ENCODE measurements around the gene ZNF783.
A peak's percentile ranks its signal among the peaks of the same experiment; 100 is the strongest.

ZNF783 gene

GRCh38 chr7:149218469-149219420, 43.3 kb upstream of the ZNF783 start:
- peaks cover 81% of the 10 kb centered on the region in 2 experiments for H3K36me3 ChIP-seq (ENCODE audit: control insufficient read depth in 1 of 2, insufficient read depth in 2 of 2, low read depth in 1 of 2, low read length in 2 of 2)
- H3K18ac ChIP-seq (ENCODE audit: low read depth in 1 of 2, low read length in 2 of 2) = no peak overlapping the region
- no peak overlapping the region for H3K4ac ChIP-seq (ENCODE audit: low read depth in 1 of 2, low read length in 2 of 2)
- no peak overlapping the region for H3K9ac ChIP-seq (ENCODE audit: low read length)
- H2BK5ac ChIP-seq (ENCODE audit: low read depth, low read length, poor library complexity, severe bottlenecking) = no peak overlapping the region
- H3K27me3 ChIP-seq (ENCODE audit: control insufficient read depth in 1 of 2, insufficient read depth in 1 of 2, low read length in 2 of 2) = no peaks in the 10 kb centered on the region
- 83% methylated on average over 10 of the region's 10 CpGs for WGBS
- no peak overlapping the region for H3K23ac ChIP-seq (ENCODE audit: low read length in 2 of 2)
- H2AFZ ChIP-seq (ENCODE audit: low read depth, low read length) = no peak overlapping the region
- H2BK15ac ChIP-seq (ENCODE audit: low read depth, poor library complexity, severe bottlenecking) = no peak overlapping the region
- H2AK5ac ChIP-seq (ENCODE audit: low read length, severe bottlenecking) = no peak overlapping the region
- no peak overlapping the region for H4K91ac ChIP-seq (ENCODE audit: low read length)
- H4K8ac ChIP-seq (ENCODE audit: low read length) = no peak overlapping the region
- no peak overlapping the region for H2BK120ac ChIP-seq (ENCODE audit: low read depth, low read length)
- DNase-seq = no peak
- H3K27ac ChIP-seq (ENCODE audit: low read length, poor library complexity, severe bottlenecking) = no peak overlapping the region
- H3K14ac ChIP-seq (ENCODE audit: low read length in 2 of 2) = no peak overlapping the region
- peaks cover 36% of the 10 kb centered on the region for H3K79me1 ChIP-seq (replicated peaks; ENCODE audit: low read length, poor library complexity, severe bottlenecking)
- H3K9me3 ChIP-seq (ENCODE audit: control insufficient read depth, low read length) = no peaks in the 10 kb centered on the region
- peaks cover 11% of the 10 kb centered on the region for H3K4me1 ChIP-seq (ENCODE audit: control insufficient read depth, insufficient read depth, low read depth, low read length)
- no peak overlapping the region for H3K4me2 ChIP-seq (ENCODE audit: low read length, poor library complexity, severe bottlenecking)
- H2BK12ac ChIP-seq (ENCODE audit: low read length in 2 of 2) = no peak overlapping the region
- H3K4me3 ChIP-seq (ENCODE audit: insufficient read depth in 1 of 2, low read depth in 1 of 2, low read length in 2 of 2) = no peak overlapping the region

DNA sequence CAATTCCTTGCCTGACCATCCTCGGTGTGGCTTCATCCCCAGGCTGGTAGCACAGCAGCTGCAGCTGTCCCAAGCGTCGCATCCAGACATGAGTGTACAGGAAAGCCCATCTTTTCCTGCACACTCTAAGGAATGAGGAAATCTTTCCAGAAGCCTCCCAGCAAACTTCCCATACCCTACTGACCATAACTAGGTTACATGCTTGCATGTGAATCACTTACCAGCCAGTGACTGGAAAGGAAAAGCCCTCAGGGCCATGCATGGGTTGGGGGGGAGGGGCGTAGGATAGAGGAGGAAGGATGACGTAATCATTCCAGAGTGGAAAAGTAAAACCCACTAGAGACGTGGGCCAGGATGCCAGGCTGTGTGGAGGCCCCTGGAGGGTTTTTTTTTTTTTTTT, 41.5 kb upstream of the ZNF783 start:
- Histone ChIP-seq H2BK12ac (ENCODE audit: low read length in 2 of 2) (no peak overlapping the region), H3K27me3 (ENCODE audit: control insufficient read depth in 1 of 2, insufficient read depth in 1 of 2, low read length in 2 of 2) (no peaks in the 10 kb centered on the region), H2BK5ac (ENCODE audit: low read depth, low read length, poor library complexity, severe bottlenecking) (no peak overlapping the region), H2AFZ (ENCODE audit: low read depth, low read length) (no peak overlapping the region), H3K4me3 (ENCODE audit: insufficient read depth in 1 of 2, low read depth in 1 of 2, low read length in 2 of 2) (no peak overlapping the region), H3K14ac (ENCODE audit: low read length in 2 of 2) (no peak overlapping the region), H3K4ac (ENCODE audit: low read depth in 1 of 2, low read length in 2 of 2) (no peak overlapping the region), H3K9me3 (ENCODE audit: control insufficient read depth, low read length) (no peaks in the 10 kb centered on the region), H3K27ac (ENCODE audit: low read length, poor library complexity, severe bottlenecking) (peak overlapping the region; percentile 39), H2BK120ac (ENCODE audit: low read depth, low read length) (no peak overlapping the region), H4K8ac (ENCODE audit: low read length) (no peak overlapping the region), H3K18ac (ENCODE audit: low read depth in 1 of 2, low read length in 2 of 2) (no peak overlapping the region), H3K36me3 (ENCODE audit: control insufficient read depth in 1 of 2, insufficient read depth in 2 of 2, low read depth in 1 of 2, low read length in 2 of 2) (peaks cover 78 to 81% of the 10 kb centered on the region in 2 experiments), H3K4me1 (ENCODE audit: control insufficient read depth, insufficient read depth, low read depth, low read length) (peaks cover 11% of the 10 kb centered on the region), H4K91ac (ENCODE audit: low read length) (no peak overlapping the region), H3K79me1 (replicated peaks; ENCODE audit: low read length, poor library complexity, severe bottlenecking) (peaks cover 41% of the 10 kb centered on the region), H2BK15ac (ENCODE audit: low read depth, poor library complexity, severe bottlenecking) (no peak overlapping the region), H2AK5ac (ENCODE audit: low read length, severe bottlenecking) (no peak overlapping the region), H3K9ac (ENCODE audit: low read length) (no peak overlapping the region), H3K23ac (ENCODE audit: low read length in 2 of 2) (no peak overlapping the region), H3K4me2 (ENCODE audit: low read length, poor library complexity, severe bottlenecking) (no peak overlapping the region)
- WGBS = 66% methylated on average over 6 of the region's 6 CpGs
- peak; percentile 88 for DNase-seq

DNA sequence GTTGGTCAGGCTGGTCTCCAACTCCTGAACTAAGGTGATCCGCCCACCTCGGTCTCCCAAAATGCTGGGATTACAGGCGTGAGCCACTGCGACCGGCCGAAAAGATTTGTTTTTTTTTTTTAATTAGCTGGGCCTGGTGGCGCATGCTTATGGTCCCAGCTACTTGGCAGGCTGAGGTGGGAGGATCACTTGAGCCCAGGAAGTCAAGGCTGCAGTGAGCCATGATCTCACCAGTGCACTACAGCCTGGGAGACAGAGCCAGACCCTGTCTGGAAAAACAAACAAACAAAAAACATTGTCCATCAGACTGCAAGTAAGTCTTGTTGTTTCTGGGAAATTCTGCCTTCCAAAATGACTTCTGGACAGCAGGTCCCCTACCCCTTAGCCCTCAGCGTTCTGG, 38.8 kb upstream of the ZNF783 start:
- H3K4ac ChIP-seq (ENCODE audit: low read depth in 1 of 2, low read length in 2 of 2) = no peak overlapping the region
- H3K27me3 ChIP-seq (ENCODE audit: control insufficient read depth in 1 of 2, insufficient read depth in 1 of 2, low read length in 2 of 2) = no peaks in the 10 kb centered on the region
- H2BK5ac ChIP-seq (ENCODE audit: low read depth, low read length, poor library complexity, severe bottlenecking) = no peak overlapping the region
- H3K27ac ChIP-seq (ENCODE audit: low read length, poor library complexity, severe bottlenecking) = no peak overlapping the region
- H3K14ac ChIP-seq (ENCODE audit: low read length in 2 of 2) = no peak overlapping the region
- no peak overlapping the region for H3K4me3 ChIP-seq (ENCODE audit: insufficient read depth in 1 of 2, low read depth in 1 of 2, low read length in 2 of 2)
- DNase-seq = no peak
- no peak overlapping the region for H3K23ac ChIP-seq (ENCODE audit: low read length in 2 of 2)
- 95% methylated on average over 8 of the region's 8 CpGs for WGBS
- H3K79me1 ChIP-seq (replicated peaks; ENCODE audit: low read length, poor library complexity, severe bottlenecking) = peaks cover 30% of the 10 kb centered on the region
- no peak overlapping the region for H4K8ac ChIP-seq (ENCODE audit: low read length)
- peaks cover 11% of the 10 kb centered on the region for H3K4me1 ChIP-seq (ENCODE audit: control insufficient read depth, insufficient read depth, low read depth, low read length)
- no peaks in the 10 kb centered on the region for H3K9me3 ChIP-seq (ENCODE audit: control insufficient read depth, low read length)
- H3K9ac ChIP-seq (ENCODE audit: low read length) = no peak overlapping the region
- no peak overlapping the region for H3K4me2 ChIP-seq (ENCODE audit: low read length, poor library complexity, severe bottlenecking)
- no peak overlapping the region for H2BK15ac ChIP-seq (ENCODE audit: low read depth, poor library complexity, severe bottlenecking)
- no peak overlapping the region for H3K18ac ChIP-seq (ENCODE audit: low read depth in 1 of 2, low read length in 2 of 2)
- no peak overlapping the region for H4K91ac ChIP-seq (ENCODE audit: low read length)
- peaks cover 59 to 71% of the 10 kb centered on the region in 2 experiments for H3K36me3 ChIP-seq (ENCODE audit: control insufficient read depth in 1 of 2, insufficient read depth in 2 of 2, low read depth in 1 of 2, low read length in 2 of 2)
- no peak overlapping the region for H2AK5ac ChIP-seq (ENCODE audit: low read length, severe bottlenecking)
- no peak overlapping the region for H2BK12ac ChIP-seq (ENCODE audit: low read length in 2 of 2)
- no peak overlapping the region for H2AFZ ChIP-seq (ENCODE audit: low read depth, low read length)
- H2BK120ac ChIP-seq (ENCODE audit: low read depth, low read length) = no peak overlapping the region

DNA sequence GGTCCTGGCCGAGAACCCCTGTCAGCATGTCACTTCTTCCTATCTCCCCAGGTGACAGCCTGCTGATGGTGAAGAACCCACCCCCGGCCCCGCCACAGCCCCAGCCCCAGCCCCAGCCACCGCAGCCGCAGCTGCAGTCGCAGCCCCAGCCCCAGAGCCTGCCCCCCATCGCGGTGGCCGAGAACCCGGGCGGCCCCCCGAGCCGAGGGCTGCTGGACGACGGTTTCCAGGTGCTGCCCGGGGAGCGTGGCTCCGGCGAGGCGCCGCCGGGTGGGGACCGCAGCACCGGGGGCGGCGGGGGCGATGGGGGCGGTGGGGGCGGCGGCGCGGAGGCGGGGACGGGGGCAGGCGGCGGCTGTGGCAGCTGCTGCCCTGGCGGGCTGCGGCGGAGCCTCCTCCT, 38.2 kb upstream of the ZNF783 start:
- Histone ChIP-seq H3K27ac (ENCODE audit: low read length, poor library complexity, severe bottlenecking) (no peak overlapping the region), H4K8ac (ENCODE audit: low read length) (no peak overlapping the region)
- whole genome bisulfite sequencing = 97% methylated on average over 23 of the region's 39 CpGs

More for the DNA sequence above, 38.2 kb upstream of the ZNF783 start:
- Histone ChIP-seq H3K27me3 (ENCODE audit: control insufficient read depth in 1 of 2, insufficient read depth in 1 of 2, low read length in 2 of 2) (no peaks in the 10 kb centered on the region), H2BK12ac (ENCODE audit: low read length in 2 of 2) (no peak overlapping the region), H2AFZ (ENCODE audit: low read depth, low read length) (no peak overlapping the region), H3K9me3 (ENCODE audit: control insufficient read depth, low read length) (no peaks in the 10 kb centered on the region), H2AK5ac (ENCODE audit: low read length, severe bottlenecking) (no peak overlapping the region), H3K4me2 (ENCODE audit: low read length, poor library complexity, severe bottlenecking) (no peak overlapping the region), H3K18ac (ENCODE audit: low read depth in 1 of 2, low read length in 2 of 2) (no peak overlapping the region), H3K4ac (ENCODE audit: low read depth in 1 of 2, low read length in 2 of 2) (no peak overlapping the region), H3K23ac (ENCODE audit: low read length in 2 of 2) (no peak overlapping the region), H2BK120ac (ENCODE audit: low read depth, low read length) (no peak overlapping the region), H3K4me3 (ENCODE audit: insufficient read depth in 1 of 2, low read depth in 1 of 2, low read length in 2 of 2) (no peak overlapping the region), H3K36me3 (ENCODE audit: control insufficient read depth in 1 of 2, insufficient read depth in 2 of 2, low read depth in 1 of 2, low read length in 2 of 2) (peaks cover 53 to 66% of the 10 kb centered on the region in 2 experiments), H3K14ac (ENCODE audit: low read length in 2 of 2) (no peak overlapping the region), H3K79me1 (replicated peaks; ENCODE audit: low read length, poor library complexity, severe bottlenecking) (peaks cover 25% of the 10 kb centered on the region), H2BK5ac (ENCODE audit: low read depth, low read length, poor library complexity, severe bottlenecking) (no peak overlapping the region), H3K4me1 (ENCODE audit: control insufficient read depth, insufficient read depth, low read depth, low read length) (peaks cover 9% of the 10 kb centered on the region), H4K91ac (ENCODE audit: low read length) (no peak overlapping the region), H3K9ac (ENCODE audit: low read length) (no peak overlapping the region), H2BK15ac (ENCODE audit: low read depth, poor library complexity, severe bottlenecking) (no peak overlapping the region)
- DNase-seq = no peak

All from mesenchymal stem cell (in vitro differentiated cells and primary cell).